ENCODE measurements around the gene ADAMTSL5.
"Not testable (repeated sequence)": the region's sequence is repeated elsewhere in the genome, so short reads cannot be mapped to it uniquely, and the experiment has no call there.

ADAMTSL5 gene

GRCh38 chr19:1524287-1524971 lies 11.6 kb upstream of the ADAMTSL5 start:
- no peak for TF ChIP-seq GATA1 (IDR thresholded peaks at IDR 0.05; ENCODE audit: low read depth, low read length)

GRCh38 chr19:1523412-1524286 lies 10.8 kb upstream of the ADAMTSL5 start, which contains the start of gene PLK5:
TSS of gene PLK5 (plus strand) at chr19:1524077. CDS start at chr19:1526997, 2,920 bp downstream.
- no peak for DNase-seq
- TF ChIP-seq POLR2A (IDR thresholded peaks at IDR 0.05; ENCODE audit: low read length): no peak
- no peak for TF ChIP-seq GATA1 (IDR thresholded peaks at IDR 0.05; ENCODE audit: low read depth, low read length)

More at GRCh38 chr19:1524287-1524971, 11.6 kb upstream of the ADAMTSL5 start:
- no peak for DNase-seq

GRCh38 chr19:1522838-1523237 lies 10.0 kb upstream of the ADAMTSL5 start:
- no peak for TF ChIP-seq GATA1 (IDR thresholded peaks at IDR 0.05; ENCODE audit: low read depth, low read length)
- TF ChIP-seq POLR2A (IDR thresholded peaks at IDR 0.05; ENCODE audit: low read length): no peak

GRCh38 chr19:1522061-1522460 lies 9.2 kb upstream of the ADAMTSL5 start:
- DNase-seq: no peak
- TF ChIP-seq GATA1 (IDR thresholded peaks at IDR 0.05; ENCODE audit: low read depth, low read length): no peak
- TF ChIP-seq POLR2A (IDR thresholded peaks at IDR 0.05; ENCODE audit: low read length): no peak

More at GRCh38 chr19:1522838-1523237, 10.0 kb upstream of the ADAMTSL5 start:
- no peak for DNase-seq

GRCh38 chr19:1521636-1522035 lies 8.8 kb upstream of the ADAMTSL5 start:
- TF ChIP-seq POLR2A (IDR thresholded peaks at IDR 0.05; ENCODE audit: low read length): no peak
- no peak for TF ChIP-seq GATA1 (IDR thresholded peaks at IDR 0.05; ENCODE audit: low read depth, low read length)
- DNase-seq: no peak

GRCh38 chr19:1520203-1520780 lies 7.5 kb upstream of the ADAMTSL5 start:
- DNase-seq: no peak

GRCh38 chr19:1519802-1520201 lies 7.0 kb upstream of the ADAMTSL5 start:
- DNase-seq: not testable (repeated sequence)

More at GRCh38 chr19:1520203-1520780, 7.5 kb upstream of the ADAMTSL5 start:
- TF ChIP-seq GATA1 (IDR thresholded peaks at IDR 0.05; ENCODE audit: low read depth, low read length) (no peak), POLR2A (IDR thresholded peaks at IDR 0.05; ENCODE audit: low read length) (no peak)

GRCh38 chr19:1518471-1518870 lies 5.7 kb upstream of the ADAMTSL5 start:
- no peak for TF ChIP-seq GATA1 (IDR thresholded peaks at IDR 0.05; ENCODE audit: low read depth, low read length)
- no peak for TF ChIP-seq POLR2A (IDR thresholded peaks at IDR 0.05; ENCODE audit: low read length)
- DNase-seq: no peak

GRCh38 chr19:1516395-1516753 lies 3.6 kb upstream of the ADAMTSL5 start:
- no peak for TF ChIP-seq GATA1 (IDR thresholded peaks at IDR 0.05; ENCODE audit: low read depth, low read length)
- no peak for TF ChIP-seq POLR2A (IDR thresholded peaks at IDR 0.05; ENCODE audit: low read length)
- DNase-seq: no peak

GRCh38 chr19:1514986-1515721 lies 2.3 kb upstream of the ADAMTSL5 start:
- DNase-seq: no peak
- TF ChIP-seq GATA1 (IDR thresholded peaks at IDR 0.05; ENCODE audit: low read depth, low read length) (no peak), POLR2A (IDR thresholded peaks at IDR 0.05; ENCODE audit: low read length) (no peak)

- no peak for DNase-seq
- TF ChIP-seq POLR2A (IDR thresholded peaks at IDR 0.05; ENCODE audit: low read length) (no peak), GATA1 (IDR thresholded peaks at IDR 0.05; ENCODE audit: low read depth, low read length) (no peak)
Measured at GRCh38 chr19:1514295-1514661, 1.5 kb upstream of the ADAMTSL5 start.

GRCh38 chr19:1513499-1514294 lies 878 bp upstream of the ADAMTSL5 start:
- TF ChIP-seq POLR2A (IDR thresholded peaks at IDR 0.05; ENCODE audit: low read length) (no peak), GATA1 (IDR thresholded peaks at IDR 0.05; ENCODE audit: low read depth, low read length) (no peak)
- DNase-seq: peak; percentile 78 to 87
